ENCODE measurements around the gene SLC22A23.

DNA sequence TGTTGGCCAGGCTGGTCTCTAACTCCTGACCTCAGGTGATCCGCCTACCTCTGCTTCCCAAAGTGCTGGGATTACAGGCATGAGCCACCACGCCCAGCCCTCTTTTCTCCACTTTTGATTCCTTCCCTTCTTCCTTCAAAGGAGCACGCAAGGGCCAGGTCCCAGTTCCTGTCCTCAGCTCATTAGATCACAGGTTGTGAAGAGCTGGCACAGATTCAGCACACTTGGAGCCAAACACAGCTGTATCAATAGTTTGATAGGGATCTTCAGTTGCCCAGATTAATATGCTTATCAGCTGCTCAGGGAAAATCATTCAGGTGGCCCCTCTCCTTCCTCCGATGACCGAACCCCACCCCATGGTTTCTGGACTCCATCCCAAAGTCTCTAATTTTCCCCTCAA lies 14.4 kb upstream of the SLC22A23 start:
- TF ChIP-seq, protein P1, sequence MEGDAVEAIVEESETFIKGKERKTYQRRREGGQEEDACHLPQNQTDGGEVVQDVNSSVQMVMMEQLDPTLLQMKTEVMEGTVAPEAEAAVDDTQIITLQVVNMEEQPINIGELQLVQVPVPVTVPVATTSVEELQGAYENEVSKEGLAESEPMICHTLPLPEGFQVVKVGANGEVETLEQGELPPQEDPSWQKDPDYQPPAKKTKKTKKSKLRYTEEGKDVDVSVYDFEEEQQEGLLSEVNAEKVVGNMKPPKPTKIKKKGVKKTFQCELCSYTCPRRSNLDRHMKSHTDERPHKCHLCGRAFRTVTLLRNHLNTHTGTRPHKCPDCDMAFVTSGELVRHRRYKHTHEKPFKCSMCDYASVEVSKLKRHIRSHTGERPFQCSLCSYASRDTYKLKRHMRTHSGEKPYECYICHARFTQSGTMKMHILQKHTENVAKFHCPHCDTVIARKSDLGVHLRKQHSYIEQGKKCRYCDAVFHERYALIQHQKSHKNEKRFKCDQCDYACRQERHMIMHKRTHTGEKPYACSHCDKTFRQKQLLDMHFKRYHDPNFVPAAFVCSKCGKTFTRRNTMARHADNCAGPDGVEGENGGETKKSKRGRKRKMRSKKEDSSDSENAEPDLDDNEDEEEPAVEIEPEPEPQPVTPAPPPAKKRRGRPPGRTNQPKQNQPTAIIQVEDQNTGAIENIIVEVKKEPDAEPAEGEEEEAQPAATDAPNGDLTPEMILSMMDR (IDR thresholded peaks at IDR 0.05; ENCODE audit: insufficient read depth, low read depth, low read length): no peak
- no peak for TF ChIP-seq EZH2 (IDR thresholded peaks at IDR 0.05; ENCODE audit: insufficient read depth, low read length)
